Measurements from ENCODE around the gene CELF4.

GRCh38 chr18:37607281-37607680 lies 41.7 kb upstream of the CELF4 start:
- TF ChIP-seq CTCF (IDR thresholded peaks at IDR 0.05; ENCODE audit: insufficient read depth, low read length, poor library complexity, severe bottlenecking), result no peak
- TF ChIP-seq EZH2phosphoT487 (conservative IDR thresholded peaks at IDR 0.05; ENCODE audit: low read length), result no peak
